Measurements from ENCODE around the gene GBF1. TPM values are rescaled to one million over a fixed set of nuclear protein-coding genes. Genes with fewer than 3 reads are reported as not detected.
"Not testable (repeated sequence)": the region's sequence is repeated elsewhere in the genome, so short reads cannot be mapped to it uniquely, and the experiment has no call there.

The GBF1 gene
- polyA plus RNA-seq, 12 donors = 29.2 to 56.2 (median 50.1) TPM; not detected in 1

GRCh38 chr10:102301332-102301731 is 56.0 kb downstream of the GBF1 start:
- DNase-seq = not testable (repeated sequence)

- no peak for DNase-seq
These were observed 57.3 kb downstream of the GBF1 start for GRCh38 chr10:102302611-102303010.

GRCh38 chr10:102306006-102306405 is 60.7 kb downstream of the GBF1 start:
- no peak for DNase-seq

- no peak for DNase-seq
These were observed 61.4 kb downstream of the GBF1 start for GRCh38 chr10:102306710-102307109.

- DNase-seq = not testable (repeated sequence)
These were observed 63.0 kb downstream of the GBF1 start for GRCh38 chr10:102308318-102308717.

- DNase-seq = no peak
These were observed 63.9 kb downstream of the GBF1 start for GRCh38 chr10:102309236-102309635.

GRCh38 chr10:102309916-102310315 is 64.6 kb downstream of the GBF1 start:
- no peak for DNase-seq

- no peak for DNase-seq
These were observed 65.2 kb downstream of the GBF1 start for GRCh38 chr10:102310361-102311024.

- DNase-seq = no peak
These were observed 65.7 kb downstream of the GBF1 start for GRCh38 chr10:102311025-102311420.

GRCh38 chr10:102312683-102313082 is 67.4 kb downstream of the GBF1 start:
- no peak for DNase-seq

GRCh38 chr10:102313221-102313896 is 68.0 kb downstream of the GBF1 start:
- no peak for DNase-seq

GRCh38 chr10:102314801-102315200 is 69.5 kb downstream of the GBF1 start:
- no peak for DNase-seq

GRCh38 chr10:102316421-102316820 is 71.1 kb downstream of the GBF1 start:
- no peak for DNase-seq

- no peak for DNase-seq
These were observed 77.6 kb downstream of the GBF1 start for GRCh38 chr10:102322914-102323313.

GRCh38 chr10:102324061-102324460 is 78.7 kb downstream of the GBF1 start:
- no peak for DNase-seq

GRCh38 chr10:102326031-102326430 is 80.7 kb downstream of the GBF1 start:
- no peak for DNase-seq

- DNase-seq = peak; percentile 49
These were observed 81.7 kb downstream of the GBF1 start for GRCh38 chr10:102327002-102327401.

- DNase-seq = no peak
These were observed 82.3 kb downstream of the GBF1 start for GRCh38 chr10:102327641-102328040.

GRCh38 chr10:102332772-102333171 is 87.4 kb downstream of the GBF1 start:
- DNase-seq = no peak

- no peak for DNase-seq
These were observed 88.8 kb downstream of the GBF1 start for GRCh38 chr10:102334101-102334500.

- DNase-seq = no peak
These were observed 89.9 kb downstream of the GBF1 start for GRCh38 chr10:102335184-102335583.

- no peak for DNase-seq
These were observed 95.8 kb downstream of the GBF1 start for GRCh38 chr10:102341038-102341688.

- no peak for DNase-seq
These were observed 97.1 kb downstream of the GBF1 start for GRCh38 chr10:102342458-102342857.
